ENCODE results near the gene AMPD2. TPM values are rescaled to one million over a fixed set of nuclear protein-coding genes. Genes with fewer than 3 reads are reported as not detected.
A peak's percentile ranks its signal among the peaks of the same experiment; 100 is the strongest.

AMPD2 gene
- total and polyA plus RNA-seq, 3 donors from 2014 or later: 35.0 to 54.5 (median 54.4) TPM

DNA sequence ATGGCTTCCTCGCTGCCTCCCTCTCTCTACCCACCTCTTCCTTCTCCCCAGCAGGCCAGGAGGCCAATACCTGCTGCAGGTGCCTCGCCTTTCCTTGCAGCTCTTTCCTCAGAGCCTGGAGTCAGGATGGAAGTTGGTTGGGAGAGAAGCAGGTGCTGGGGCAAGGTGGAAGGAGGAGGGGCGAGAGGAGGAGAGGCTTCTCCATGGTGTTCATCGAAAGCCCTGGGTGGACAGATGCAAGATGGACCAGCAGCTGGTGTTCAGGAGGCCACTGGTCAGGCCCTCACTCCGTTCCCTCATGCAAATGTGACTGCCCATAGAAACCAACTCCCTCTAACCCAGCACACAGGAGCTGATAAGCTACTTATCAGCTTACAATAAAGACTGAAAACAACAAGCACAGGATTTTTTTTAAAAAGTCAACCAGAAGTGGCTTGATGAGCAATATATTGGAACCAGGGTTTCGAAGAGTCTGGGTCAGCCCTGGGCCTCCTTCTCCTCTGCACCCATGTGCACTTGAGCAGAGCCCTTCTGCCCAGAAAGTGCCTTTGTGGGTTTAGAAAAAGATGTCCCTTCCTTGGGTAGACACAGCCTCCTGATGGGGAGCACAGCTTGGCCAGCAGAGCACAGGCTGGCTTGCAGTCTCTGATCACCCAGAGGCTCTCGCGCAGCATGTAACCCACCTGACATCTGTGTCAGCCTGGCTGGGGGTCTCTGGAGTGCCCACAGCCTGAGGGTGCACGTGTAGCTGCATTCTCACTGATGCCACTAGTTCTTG is 19.6 kb downstream of the AMPD2 start:
- H3K27me3 ChIP-seq: no peaks in the 10 kb centered on the region
- no peak for DNase-seq
- 85 to 91% methylated on average over 7 to 9 of the region's 9 CpGs for WGBS, 2 donors
- H3K36me3 ChIP-seq (ENCODE audit: low read depth, missing control alignments): no peaks in the 10 kb centered on the region
- H3K4me1 ChIP-seq: peaks cover 19% of the 10 kb centered on the region
- no peak overlapping the region for H3K4me3 ChIP-seq
- TF ChIP-seq POLR2A (IDR thresholded peaks at IDR 0.05): no peak
- TF ChIP-seq CTCF (IDR thresholded peaks at IDR 0.05): no peak
- H3K27ac ChIP-seq: no peak overlapping the region
- H3K9me3 ChIP-seq: no peaks in the 10 kb centered on the region
- intact Hi-C loops (cut with DNase I; ENCODE audit: low total_unique reads): loop anchor here (5.0 to 10.0 kb wide), 2 partner anchors 92 to 346 kb away; partner anchors contain the start of genes AHCYL1 and GNAI3

GRCh38 chr1:109639841-109640184 is 20.2 kb downstream of the AMPD2 start:
- intact Hi-C loops (cut with DNase I; ENCODE audit: low total_unique reads): loop anchor here (5.0 to 10.0 kb wide), 3 partner anchors 93 to 345 kb away; partner anchors contain the start of genes AHCYL1 and GNAI3
- 74 to 76% methylated on average over 6 of the region's 6 CpGs for WGBS, 2 donors
- Histone ChIP-seq H3K4me1 (peaks cover 19% of the 10 kb centered on the region), H3K36me3 (ENCODE audit: low read depth, missing control alignments) (no peaks in the 10 kb centered on the region), H3K9me3 (no peaks in the 10 kb centered on the region), H3K27ac (no peak overlapping the region), H3K27me3 (no peaks in the 10 kb centered on the region), H3K4me3 (no peak overlapping the region)
- TF ChIP-seq CTCF (IDR thresholded peaks at IDR 0.05): no peak
- TF ChIP-seq POLR2A (IDR thresholded peaks at IDR 0.05): no peak
- DNase-seq: no peak

DNA sequence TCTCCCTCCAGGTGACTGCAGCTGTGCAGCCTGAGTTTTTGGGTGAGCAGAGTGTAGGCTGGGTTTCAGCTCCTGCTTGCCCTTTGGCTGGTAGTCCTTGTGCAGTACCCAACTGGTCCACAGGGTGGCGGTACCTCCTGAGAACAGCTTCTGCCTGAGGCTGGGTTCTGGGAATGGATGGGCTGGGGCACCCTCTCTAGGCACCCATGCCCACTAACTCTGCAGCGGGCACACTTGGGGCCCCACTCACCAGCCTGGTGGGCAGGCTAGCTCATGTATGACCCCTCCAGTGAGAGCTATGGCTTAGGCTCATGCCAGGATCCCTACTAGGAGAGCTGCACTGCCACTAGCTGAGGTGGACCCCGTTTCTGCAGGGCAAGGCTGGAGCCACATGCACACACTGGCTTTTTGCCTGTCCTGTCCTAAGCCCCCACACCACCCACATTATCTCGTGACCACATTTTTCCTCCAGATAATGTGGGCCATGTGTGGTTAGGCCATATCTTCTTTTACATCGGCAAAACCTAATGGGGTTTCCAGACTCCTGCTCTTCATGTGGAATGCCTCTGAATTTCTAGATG is 20.7 kb downstream of the AMPD2 start:
- peak; percentile 95 for DNase-seq
- peaks cover 19% of the 10 kb centered on the region for H3K4me1 ChIP-seq
- no peaks in the 10 kb centered on the region for H3K36me3 ChIP-seq (ENCODE audit: low read depth, missing control alignments)
- H3K27ac ChIP-seq: no peak overlapping the region
- no peak for TF ChIP-seq POLR2A (IDR thresholded peaks at IDR 0.05)
- TF ChIP-seq CTCF (IDR thresholded peaks at IDR 0.05): peak; percentile 89 to 98 (median 90)
- WGBS, 2 donors: 52 to 74% methylated on average over 3 to 5 of the region's 5 CpGs
- H3K4me3 ChIP-seq: no peak overlapping the region
- H3K9me3 ChIP-seq: no peaks in the 10 kb centered on the region
- intact Hi-C loops (cut with DNase I; ENCODE audit: low total_unique reads): loop anchor here (5.0 kb wide), 1 partner anchor 132 kb away; no protein-coding TSS in a partner anchor
- H3K27me3 ChIP-seq: no peaks in the 10 kb centered on the region

- no peaks in the 10 kb centered on the region for H3K27me3 ChIP-seq
- intact Hi-C loops (cut with DNase I; ENCODE audit: low total_unique reads): loop anchor here (5.0 kb wide), 1 partner anchor 131 kb away; no protein-coding TSS in a partner anchor
- H3K4me3 ChIP-seq: no peak overlapping the region
- peak; percentile 4 for DNase-seq
- WGBS, 2 donors: 83 to 100% methylated on average over 1 to 2 of the region's 2 CpGs
- H3K27ac ChIP-seq: no peak overlapping the region
- H3K4me1 ChIP-seq: peaks cover 14% of the 10 kb centered on the region
- H3K9me3 ChIP-seq: no peaks in the 10 kb centered on the region
- H3K36me3 ChIP-seq (ENCODE audit: low read depth, missing control alignments): no peaks in the 10 kb centered on the region
- TF ChIP-seq POLR2A (IDR thresholded peaks at IDR 0.05): no peak
- no peak for TF ChIP-seq CTCF (IDR thresholded peaks at IDR 0.05)
Measured at GRCh38 chr1:109641078-109641740, 21.6 kb downstream of the AMPD2 start.

Measured in testis (tissue), 3 donors.